GM12872 (cell line): ENCODE data around the gene CFAP298.

Source experiments
- CTCF ChIP-seq: IDR thresholded peaks from 3 replicates; pipeline ENCODE4 v1.5.1; 2011; ENCODE audit warnings: low read depth, mild to moderate bottlenecking, low read length, moderate library complexity; ENCODE audit not compliant: insufficient read depth

CFAP298 gene

GRCh38 chr21:32603131-32603530 lies 9.0 kb downstream of the CFAP298 start:
- TF ChIP-seq CTCF: no peak

- TF ChIP-seq CTCF: no peak
Observed at GRCh38 chr21:32602099-32602498, 10.1 kb downstream of the CFAP298 start.

GRCh38 chr21:32599526-32599925 lies 12.7 kb downstream of the CFAP298 start:
- no peak for TF ChIP-seq CTCF

- no peak for TF ChIP-seq CTCF
Observed at GRCh38 chr21:32599091-32599490, 13.1 kb downstream of the CFAP298 start.

- no peak for TF ChIP-seq CTCF
Observed at GRCh38 chr21:32597205-32597604, 15.0 kb downstream of the CFAP298 start.

- no peak for TF ChIP-seq CTCF
Observed at GRCh38 chr21:32595431-32595830, 16.7 kb downstream of the CFAP298 start.

- TF ChIP-seq CTCF: no peak
Observed at GRCh38 chr21:32593690-32594089, 18.5 kb downstream of the CFAP298 start.

- TF ChIP-seq CTCF: no peak
Observed at GRCh38 chr21:32592929-32593502, 19.2 kb downstream of the CFAP298 start.
